HepG2 (cell line): Measurements from ENCODE around the gene CDK9. TPM values are rescaled to one million over a fixed set of nuclear protein-coding genes. Genes with fewer than 3 reads are reported as not detected.

ENCODE experiments used
- ARHGAP35 ChIP-seq: sonication (generic); formaldehyde crosslinking; IDR thresholded peaks from 2 replicates; pipeline ENCODE4 v1.9.0; 2022; ENCODE audit warnings: mild to moderate bottlenecking, inconsistent platforms, moderate library complexity, missing genetic modification reagents, borderline replicate concordance
- ATF1 ChIP-seq: IDR thresholded peaks from 2 replicates; pipeline ENCODE4 v1.6.1; 2016; ENCODE audit warnings: mild to moderate bottlenecking, control low read depth
- HOXA9 ChIP-seq: sonication (generic); formaldehyde crosslinking; IDR thresholded peaks from 2 replicates; pipeline ENCODE4 v1.8.1; 2022; ENCODE audit warnings: missing genetic modification reagents, mild to moderate bottlenecking, moderate library complexity, borderline replicate concordance
- MIER3 ChIP-seq: IDR thresholded peaks from 2 replicates; pipeline ENCODE4 v1.6.1; 2016; ENCODE audit warnings: missing compliant biosample characterization, borderline replicate concordance
- NR2C2 ChIP-seq: sonication (generic); formaldehyde crosslinking; IDR thresholded peaks from 2 replicates; pipeline ENCODE4 v1.4.0; 2020; ENCODE audit warnings: missing genetic modification reagents, mild to moderate bottlenecking, moderate library complexity, borderline replicate concordance
- ZBTB10 ChIP-seq: sonication (generic); formaldehyde crosslinking; IDR thresholded peaks from 2 replicates; pipeline ENCODE4 v1.4.0; 2020; ENCODE audit warnings: missing genetic modification reagents, borderline replicate concordance
- ZNF10 ChIP-seq: sonication (generic); formaldehyde crosslinking; IDR thresholded peaks from 2 replicates; pipeline ENCODE4 v1.4.0; 2020; ENCODE audit warnings: mild to moderate bottlenecking, low read depth, missing genetic modification reagents, borderline replicate concordance
- ZNF407 ChIP-seq: sonication (generic); formaldehyde crosslinking; IDR thresholded peaks from one replicate; pipeline ENCODE4 v1.5.1; 2020; ENCODE audit warnings: mild to moderate bottlenecking, missing genetic modification reagents; ENCODE audit errors: not compliant biosample characterization
- ZNF503 ChIP-seq: sonication (generic); formaldehyde crosslinking; IDR thresholded peaks from 2 replicates; pipeline ENCODE4 v1.4.0; 2020; ENCODE audit warnings: missing genetic modification reagents
- ZNF605 ChIP-seq: sonication (generic); formaldehyde crosslinking; IDR thresholded peaks from 2 replicates; pipeline ENCODE4 v1.8.0; 2022; ENCODE audit warnings: mild to moderate bottlenecking, missing genetic modification reagents
- ZNF878 ChIP-seq: sonication (generic); formaldehyde crosslinking; IDR thresholded peaks from 2 replicates; pipeline ENCODE4 v1.8.1; 2023; ENCODE audit warnings: mild to moderate bottlenecking, missing genetic modification reagents, moderate library complexity
- ZZZ3 ChIP-seq: sonication (generic); formaldehyde crosslinking; IDR thresholded peaks from 2 replicates; pipeline ENCODE4 v1.4.0; 2020; ENCODE audit warnings: missing genetic modification reagents, mild to moderate bottlenecking, borderline replicate concordance
- polyA plus RNA-seq, 8 experiments: library from polyadenylated mRNA; depleted of rRNA in 3 of 8; stranded (reverse) in 7 of 8; unstranded in 1 of 8; fragments of >200 nt; fragmentation: Illumina TruSeq in 4 of 8; extraction: Trizol in 4 of 8; gene quantifications; 2 replicates each; pipeline versions ENCODE4 v1.2.1 to v1.2.3, GENCODE V29; 2011 to 2016; ENCODE audit warnings: low read depth in 4 of 8, missing spikeins in 1 of 8, mixed read lengths in 1 of 8; ENCODE audit not compliant: insufficient read depth in 1 of 8
- total RNA-seq, 5 experiments: library from RNA; depleted of rRNA; stranded (reverse); fragments of >200 nt; fragmentation: Illumina TruSeq; extraction: Trizol; gene quantifications; 2 replicates each; pipeline ENCODE4 v1.2.3, GENCODE V29; 2016; ENCODE audit warnings: low read depth in 1 of 5

Gene CDK9
- total and polyA plus RNA-seq, 2 of the 13 experiments (the other 11 are each of a cell fraction or from before 2014, with no cell fraction given): 16.8 to 21.5 TPM

- TF ChIP-seq ZNF407 (CRISPR knock-in tag) (no peak), NR2C2 (CRISPR knock-in tag) (peak; percentile 35; the same call in 1 of the 2 replicates), ZZZ3 (peak; percentile 45; the same call in 1 of the 2 replicates), ATF1 (CRISPR knock-in tag) (no peak), MIER3 (CRISPR knock-in tag) (no peak), ZNF10 (no peak), HOXA9 (CRISPR knock-in tag) (peak; percentile 67; the same call in 1 of the 2 replicates), ZNF878 (CRISPR knock-in tag) (peak; percentile 37; the same call in 1 of the 2 replicates), ZNF605 (CRISPR knock-in tag) (peak; percentile 79; the same call in 1 of the 2 replicates), ARHGAP35 (CRISPR knock-in tag) (peak; percentile 76), ZNF503 (no peak), ZBTB10 (CRISPR knock-in tag) (no peak)
Measured at GRCh38 chr9:127802576-127803443, 17.0 kb downstream of the CDK9 start, which contains the start of gene FPGS (continued).
